Endothelial cell of umbilical vein (primary cell): ENCODE results near the gene KIF3A.

Experiments used
- CTCF ChIP-seq, 2 donors: IDR thresholded peaks; 1 replicate in 1 of 2; 2 replicates in 1 of 2; pipeline ENCODE4 v1.5.1; 2011; ENCODE audit warnings: low read length in 2 of 2, mild to moderate bottlenecking in 2 of 2, moderate library complexity in 2 of 2, control low read depth in 1 of 2, inconsistent platforms in 1 of 2, low read depth in 1 of 2; ENCODE audit not compliant: insufficient read depth in 1 of 2; ENCODE audit errors: extremely low read depth in 1 of 2
- MYC ChIP-seq: IDR thresholded peaks from one replicate; pipeline ENCODE4 v1.6.1; 2011; ENCODE audit warnings: mild to moderate bottlenecking, low read depth, low read length

GRCh38 chr5:132785864-132786263 lies 48.5 kb upstream of the KIF3A start:
- TF ChIP-seq MYC (no peak), CTCF (IDR thresholded peaks at IDR 0.05; ENCODE audit: extremely low read depth in 1 of 2, insufficient read depth in 1 of 2, low read depth in 1 of 2, low read length in 2 of 2) (no peak)
